H9 (cell line): ENCODE results near the gene B3GLCT. TPM values are rescaled to one million over a fixed set of nuclear protein-coding genes. Genes with fewer than 3 reads are reported as not detected.

Experiments used
- DNase-seq: peaks from one replicate; pipeline ENCODE4 v3.0.0-alpha.2; 2017
- H2AFZ ChIP-seq: one replicate; pipeline ENCODE4 v1.6.1; 2013; ENCODE audit warnings: mild to moderate bottlenecking, low read length, control low read depth, moderate library complexity
- H2AK5ac ChIP-seq: 2 replicates; pipeline ENCODE4 v1.6.1; 2013; ENCODE audit warnings: low read length, control low read depth, mixed read lengths; ENCODE audit not compliant: insufficient read length
- H2BK120ac ChIP-seq: one replicate; pipeline ENCODE4 v1.6.1; 2013; ENCODE audit warnings: low read depth, mild to moderate bottlenecking, low read length, control low read depth, inconsistent platforms; ENCODE audit not compliant: poor library complexity, severe bottlenecking
- H2BK12ac ChIP-seq: 2 replicates; pipeline ENCODE4 v1.6.1; 2013; ENCODE audit warnings: low read length, control low read depth, mixed read lengths, low read depth; ENCODE audit not compliant: insufficient read length
- H2BK15ac ChIP-seq: 2 replicates; pipeline ENCODE4 v1.6.1; 2013; ENCODE audit warnings: low read depth, low read length, control low read depth
- H2BK20ac ChIP-seq: one replicate; pipeline ENCODE4 v1.6.1; 2013; ENCODE audit warnings: low read depth, mild to moderate bottlenecking, low read length, control low read depth, inconsistent platforms; ENCODE audit not compliant: poor library complexity, severe bottlenecking
- H2BK5ac ChIP-seq: 2 replicates; pipeline ENCODE4 v1.6.1; 2013; ENCODE audit warnings: low read length, control low read depth, mixed read lengths; ENCODE audit not compliant: insufficient read length
- H3K14ac ChIP-seq: 2 replicates; pipeline ENCODE4 v1.6.1; 2013; ENCODE audit warnings: low read length, control low read depth; ENCODE audit not compliant: insufficient read depth
- H3K18ac ChIP-seq: 2 replicates; pipeline ENCODE4 v1.6.1; 2013; ENCODE audit warnings: low read depth, mild to moderate bottlenecking, mixed read lengths, low read length, control low read depth; ENCODE audit not compliant: insufficient read length
- H3K23ac ChIP-seq: 2 replicates; pipeline ENCODE4 v1.6.1; 2013; ENCODE audit warnings: low read length, control low read depth, mixed read lengths, low read depth; ENCODE audit not compliant: insufficient read length
- H3K23me2 ChIP-seq: 2 replicates; pipeline ENCODE4 v1.6.1; 2013; ENCODE audit warnings: low read depth, mild to moderate bottlenecking, mixed read lengths, low read length, control low read depth; ENCODE audit not compliant: insufficient read length, poor library complexity, severe bottlenecking
- H3K27ac ChIP-seq: 2 replicates; pipeline ENCODE4 v1.5.1; 2013; ENCODE audit warnings: low read length, control low read depth, mixed read lengths, low read depth; ENCODE audit not compliant: insufficient read length
- H3K27me3 ChIP-seq: 2 replicates; pipeline ENCODE4 v1.6.1; 2013; ENCODE audit warnings: low read length, control low read depth, inconsistent platforms; ENCODE audit not compliant: insufficient read depth
- H3K4ac ChIP-seq: 2 replicates; pipeline ENCODE4 v1.6.1; 2013; ENCODE audit warnings: low read depth, mild to moderate bottlenecking, control low read depth, inconsistent platforms, low read length, moderate library complexity
- H3K4me1 ChIP-seq: 2 replicates; pipeline ENCODE4 v1.6.1; 2013; ENCODE audit warnings: low read length, control low read depth, inconsistent platforms; ENCODE audit not compliant: insufficient read depth
- H3K4me2 ChIP-seq: 2 replicates; pipeline ENCODE4 v1.6.1; 2013; ENCODE audit warnings: low read length, control low read depth, mixed read lengths; ENCODE audit not compliant: insufficient read length, insufficient read depth
- H3K56ac ChIP-seq: 2 replicates; pipeline ENCODE4 v1.6.1; 2013; ENCODE audit warnings: low read depth, mild to moderate bottlenecking, mixed read lengths, low read length, control low read depth; ENCODE audit not compliant: insufficient read length
- H3K79me1 ChIP-seq: 2 replicates; pipeline ENCODE4 v1.6.1; 2013; ENCODE audit warnings: low read depth, mild to moderate bottlenecking, moderate library complexity, low read length, control low read depth, inconsistent platforms; ENCODE audit not compliant: insufficient read depth, poor library complexity, severe bottlenecking
- H3K79me2 ChIP-seq: 2 replicates; pipeline ENCODE4 v1.6.1; 2013; ENCODE audit warnings: low read length, control low read depth, inconsistent platforms; ENCODE audit not compliant: insufficient read depth
- H3K9ac ChIP-seq: 2 replicates; pipeline ENCODE4 v1.6.1; 2013; ENCODE audit warnings: low read length, control low read depth, mixed read lengths; ENCODE audit not compliant: insufficient read length; ENCODE audit errors: extremely low read depth
- H3K9me3 ChIP-seq: one replicate; pipeline ENCODE4 v1.6.1; 2013; ENCODE audit warnings: low read depth, low read length, inconsistent platforms; ENCODE audit not compliant: control insufficient read depth
- H3T11ph ChIP-seq: one replicate; pipeline ENCODE4 v1.6.1; 2013; ENCODE audit warnings: mild to moderate bottlenecking, low read length, control low read depth, inconsistent platforms
- H4K20me1 ChIP-seq: one replicate; pipeline ENCODE4 v1.6.1; 2013; ENCODE audit not compliant: control insufficient read depth, insufficient read length, insufficient read depth
- H4K5ac ChIP-seq: 2 replicates; pipeline ENCODE4 v1.6.1; 2013; ENCODE audit warnings: low read depth, mild to moderate bottlenecking, mixed read lengths, low read length, control low read depth; ENCODE audit not compliant: insufficient read length
- H4K8ac ChIP-seq: replicated peaks from 2 replicates; pipeline ENCODE4 v1.6.1; 2013; ENCODE audit warnings: low read length, control low read depth, mixed read lengths, low read depth; ENCODE audit not compliant: insufficient read length
- H4K91ac ChIP-seq: 2 replicates; pipeline ENCODE4 v1.6.1; 2013; ENCODE audit warnings: low read depth, mild to moderate bottlenecking, moderate library complexity, mixed read lengths, low read length, control low read depth; ENCODE audit not compliant: insufficient read length
- H3K27ac Mint-ChIP-seq, 3 experiments: 2 replicates in 2 of 3; 3 replicates in 1 of 3; pipeline ENCODE4 v1.8.0; 2020 to 2021; ENCODE audit warnings: mixed read lengths in 3 of 3, mild to moderate bottlenecking in 1 of 3, moderate library complexity in 1 of 3
- H3K27me3 Mint-ChIP-seq: 2 replicates; pipeline ENCODE4 v1.8.0; 2021; ENCODE audit warnings: low read depth, mild to moderate bottlenecking, moderate library complexity, mixed read lengths
- H3K36me3 Mint-ChIP-seq, 3 experiments: 2 replicates in 2 of 3; 3 replicates in 1 of 3; pipeline ENCODE4 v1.8.0; 2020 to 2021; ENCODE audit warnings: low read depth in 3 of 3, mixed read lengths in 3 of 3; ENCODE audit not compliant: insufficient read depth in 1 of 3
- H3K4me1 Mint-ChIP-seq, 2 experiments: 2 replicates each; pipeline ENCODE4 v1.8.0; 2020; ENCODE audit warnings: mixed read lengths in 2 of 2
- H3K4me3 Mint-ChIP-seq, 2 experiments: 2 replicates in 1 of 2; 3 replicates in 1 of 2; pipeline ENCODE4 v1.8.0; 2020 to 2021; ENCODE audit warnings: mild to moderate bottlenecking in 2 of 2, mixed read lengths in 2 of 2, moderate library complexity in 1 of 2
- H3K9me3 Mint-ChIP-seq, 2 experiments: 2 replicates in 1 of 2; 3 replicates in 1 of 2; pipeline ENCODE4 v1.8.0; 2020; ENCODE audit warnings: mild to moderate bottlenecking in 2 of 2, mixed read lengths in 2 of 2, moderate library complexity in 1 of 2
- CTCF ChIP-seq: fragments of 200-600 bp; sonication (generic); conservative IDR thresholded peaks from 3 replicates; pipeline ENCODE4 v1.8.0; 2021; ENCODE audit warnings: antibody characterized with exemption, mild to moderate bottlenecking
- WGBS: extraction: QIAGEN DNeasy Blood & Tissue Kit; methylation state at CpG from one replicate; pipeline ENCODE4 v1.1.7; 2013; ENCODE audit warnings: missing lambda C conversion rate, low lambda C conversion rate, mixed read lengths; ENCODE audit not compliant: insufficient read length; ENCODE audit errors: extremely low coverage; 5-methylcytosine and 5-hydroxymethylcytosine counted together
- total RNA-seq: library from RNA; stranded (reverse); gene quantifications from 2 replicates; pipeline ENCODE4 v1.2.1, GENCODE V29; 2021

The B3GLCT gene
- total RNA-seq, 1 experiment from 2014 or later, result 5.4 TPM

GRCh38 chr13:31310356-31310755 lies 110.6 kb downstream of the B3GLCT start:
- Histone ChIP-seq H3K4me1 (no peaks in the 10 kb centered on the region), H3K14ac (no peak overlapping the region), H3K79me2 (no peaks in the 10 kb centered on the region), H3K18ac (no peak overlapping the region), H2BK15ac (no peak overlapping the region), H4K5ac (no peak overlapping the region), H2AFZ (no peak overlapping the region), H3K9me3 (peaks cover 17% of the 10 kb centered on the region), H2AK5ac (no peak overlapping the region), H3K23me2 (no peaks in the 10 kb centered on the region), H3K4ac (no peak overlapping the region), H3K27me3 (no peaks in the 10 kb centered on the region), H2BK120ac (no peak overlapping the region), H3K79me1 (no peaks in the 10 kb centered on the region), H3K4me2 (no peak overlapping the region), H3K27ac (no peak overlapping the region), H4K8ac (no peak overlapping the region), H4K20me1 (no peaks in the 10 kb centered on the region), H4K91ac (no peak overlapping the region), H3K9ac (no peak overlapping the region), H3K56ac (no peak overlapping the region), H3T11ph (no peak overlapping the region), H2BK20ac (no peak overlapping the region), H2BK5ac (no peak overlapping the region), H3K23ac (no peak overlapping the region), H2BK12ac (no peak overlapping the region)
- peaks cover 19 to 42% (median 28%) of the 10 kb centered on the region in 3 experiments for H3K36me3 Mint-ChIP-seq
- no peak overlapping the region for H3K27ac Mint-ChIP-seq
- H3K4me1 Mint-ChIP-seq, result no peaks in the 10 kb centered on the region
- DNase-seq, result no peak
- H3K4me3 Mint-ChIP-seq, result no peak overlapping the region
- no peak for TF ChIP-seq CTCF
- WGBS, result no CpG with 5 or more reads among the region's 4 CpGs
- no peaks in the 10 kb centered on the region for H3K27me3 Mint-ChIP-seq
- peaks cover 36 to 44% of the 10 kb centered on the region in 2 experiments for H3K9me3 Mint-ChIP-seq
